A549 (cell line): Measurements from ENCODE around the gene ADK. TPM values are rescaled to one million over a fixed set of nuclear protein-coding genes. Genes with fewer than 3 reads are reported as not detected.

Experiments
- ATAC-seq, 2 experiments: fragments of 200-7000 bp in 1 of 2; fragments of >200 bp in 1 of 2; cut with Nextera tagmentation in 1 of 2; cut with Tn5 transposase in 1 of 2; 3 replicates each; pipeline versions ENCODE4 v1.8.0 to v1.9.1; 2018 to 2020; ENCODE audit warnings: mild to moderate bottlenecking in 1 of 2, moderate library complexity in 1 of 2
- CTCF ChIA-PET: fragments of 300-600 bp; sonication (Branson Sonifier 250); formaldehyde crosslinking; extraction: SDS; loops from one replicate; lab custom pipeline; 2021; ENCODE audit warnings: antibody characterized with exemption, inconsistent platforms; lab: Yijun Ruan, JAX
- POLR2A ChIA-PET: fragments of 350-600 bp; formaldehyde crosslinking; extraction: SDS; loops from one replicate; lab custom pipeline; 2021; ENCODE audit warnings: antibody characterized with exemption, inconsistent platforms; lab: Yijun Ruan, JAX
- DNase-seq, 2 experiments: peaks; one replicate each; pipeline versions ENCODE4 v3.0.0 to v3.0.0-alpha.2; 2011 to 2016; ENCODE audit warnings: low read depth in 1 of 2, low spot score in 1 of 2
- FAIRE-seq: peaks from 2 replicates; lab custom pipeline; 2011; peaks lifted over from hg19 to GRCh38; lab: Jason Lieb, UNC
- H3K27ac ChIP-seq, 2 experiments: fragments of >200 bp; sonication (Bioruptor Twin); formaldehyde crosslinking; 3 replicates each; pipeline ENCODE4 v1.5.1; 2016 to 2017
- H3K4me1 ChIP-seq: fragments of >200 bp; sonication (Bioruptor Twin); formaldehyde crosslinking; 3 replicates; pipeline ENCODE4 v1.6.1; 2016
- H3K4me2 ChIP-seq: fragments of >200 bp; sonication (Bioruptor Twin); formaldehyde crosslinking; 3 replicates; pipeline ENCODE4 v1.6.1; 2016
- H3K4me3 ChIP-seq: fragments of >200 bp; sonication (Bioruptor Twin); formaldehyde crosslinking; 3 replicates; pipeline ENCODE4 v1.5.1; 2016
- H3K9me3 ChIP-seq: fragments of >200 bp; sonication (Bioruptor Twin); formaldehyde crosslinking; 3 replicates; pipeline ENCODE4 v1.6.1; 2016
- ATOH8 ChIP-seq: fragments of 250-450 bp; sonication (Bioruptor Pico); IDR thresholded peaks from 2 replicates; pipeline ENCODE4 v1.5.0; 2020; ENCODE audit warnings: low read depth, mild to moderate bottlenecking, moderate library complexity
- BCL3 ChIP-seq: fragments of >200 bp; sonication (Bioruptor Twin); formaldehyde crosslinking; IDR thresholded peaks from 3 replicates; pipeline ENCODE4 v1.6.1; 2016
- BHLHE40 ChIP-seq: IDR thresholded peaks from 2 replicates; pipeline ENCODE4 v1.6.1; 2012; ENCODE audit warnings: low read depth, low read length, inconsistent platforms
- CHD2 ChIP-seq: fragments of 150-350 bp; IDR thresholded peaks from 2 replicates; pipeline ENCODE4 v1.6.1; 2014; ENCODE audit warnings: low read length; ENCODE audit not compliant: partially characterized antibody
- CTCF ChIP-seq: fragments of >200 bp; sonication (Bioruptor Twin); formaldehyde crosslinking; IDR thresholded peaks from 3 replicates; pipeline ENCODE4 v1.5.1; 2016
- EHMT2 ChIP-seq: fragments of 200-600 bp; sonication (generic); IDR thresholded peaks from 2 replicates; pipeline ENCODE4 v1.6.1; 2016; ENCODE audit warnings: antibody characterized with exemption, low read depth, mild to moderate bottlenecking, moderate library complexity
- FOSB ChIP-seq: fragments of 250-450 bp; sonication (Bioruptor Pico); IDR thresholded peaks from 2 replicates; pipeline ENCODE4 v1.5.0; 2020; ENCODE audit warnings: mild to moderate bottlenecking, moderate library complexity
- FOSL2 ChIP-seq, 2 experiments: fragments of 450-650 bp in 1 of 2; fragments of >200 bp in 1 of 2; sonication (Bioruptor Twin) in 1 of 2; formaldehyde crosslinking; IDR thresholded peaks; 2 replicates each; pipeline versions ENCODE4 v1.5.0 to v1.6.1; 2016 to 2020; ENCODE audit warnings: mild to moderate bottlenecking in 1 of 2, moderate library complexity in 1 of 2
- FOXS1 ChIP-seq: fragments of 250-450 bp; sonication (Bioruptor Pico); IDR thresholded peaks from 2 replicates; pipeline ENCODE4 v1.5.0; 2020; ENCODE audit warnings: mild to moderate bottlenecking, moderate library complexity
- GATA3 ChIP-seq: IDR thresholded peaks from 2 replicates; pipeline ENCODE4 v1.6.1; 2012; ENCODE audit warnings: borderline replicate concordance
- HDAC2 ChIP-seq: fragments of 200-600 bp; sonication (generic); IDR thresholded peaks from 2 replicates; pipeline ENCODE4 v1.6.1; 2016
- HES2 ChIP-seq: fragments of >200 bp; sonication (Bioruptor Twin); formaldehyde crosslinking; IDR thresholded peaks from 2 replicates; pipeline ENCODE4 v1.6.1; 2016
- HEYL ChIP-seq: fragments of 250-450 bp; sonication (Bioruptor Pico); IDR thresholded peaks from 2 replicates; pipeline ENCODE4 v1.8.0; 2021; ENCODE audit warnings: mild to moderate bottlenecking, moderate library complexity
- HOXB5 ChIP-seq: fragments of 250-450 bp; sonication (Bioruptor Pico); IDR thresholded peaks from 2 replicates; pipeline ENCODE4 v1.5.0; 2020; ENCODE audit warnings: mild to moderate bottlenecking, moderate library complexity
- JUN ChIP-seq, 2 experiments: fragments of >200 bp; sonication (Bioruptor Twin); formaldehyde crosslinking; IDR thresholded peaks; 2 replicates in 1 of 2; 3 replicates in 1 of 2; pipeline ENCODE4 v1.6.1; 2016 to 2017
- KDM1A ChIP-seq: fragments of 200-600 bp; sonication (generic); IDR thresholded peaks from 2 replicates; pipeline ENCODE4 v1.6.1; 2016; ENCODE audit warnings: low read depth, mild to moderate bottlenecking
- KDM5A ChIP-seq: fragments of 200-600 bp; sonication (generic); IDR thresholded peaks from 2 replicates; pipeline ENCODE4 v1.6.1; 2016; ENCODE audit warnings: antibody characterized with exemption, mild to moderate bottlenecking
- MAZ ChIP-seq: fragments of 150-350 bp; IDR thresholded peaks from 2 replicates; pipeline ENCODE4 v1.6.1; 2014; ENCODE audit warnings: antibody characterized with exemption, low read depth, low read length, borderline replicate concordance
- NFE2L2 ChIP-seq: fragments of 150-350 bp; conservative IDR thresholded peaks from 2 replicates; pipeline ENCODE4 v1.6.1; 2014; ENCODE audit warnings: low read length
- PHF8 ChIP-seq: fragments of 200-600 bp; sonication (generic); IDR thresholded peaks from 2 replicates; pipeline ENCODE4 v1.6.1; 2016; ENCODE audit warnings: low read depth, mild to moderate bottlenecking, antibody characterized with exemption, moderate library complexity, borderline replicate concordance
- POLR2A ChIP-seq: IDR thresholded peaks from 2 replicates; pipeline ENCODE4 v1.6.1; 2012; ENCODE audit warnings: mild to moderate bottlenecking, low read length
- RARB ChIP-seq: fragments of 250-450 bp; sonication (Bioruptor Pico); IDR thresholded peaks from 2 replicates; pipeline ENCODE4 v1.8.0; 2021; ENCODE audit warnings: mild to moderate bottlenecking, moderate library complexity
- RFX5 ChIP-seq: fragments of 450-650 bp; IDR thresholded peaks from 2 replicates; pipeline ENCODE4 v1.7.1; 2014; ENCODE audit warnings: antibody characterized with exemption, mild to moderate bottlenecking, moderate library complexity
- RNF2 ChIP-seq: fragments of 200-600 bp; sonication (generic); IDR thresholded peaks from 2 replicates; pipeline ENCODE4 v1.6.1; 2016; ENCODE audit warnings: low read depth, mild to moderate bottlenecking, antibody characterized with exemption, moderate library complexity, borderline replicate concordance
- SREBF2 ChIP-seq: fragments of 450-650 bp; IDR thresholded peaks from 2 replicates; pipeline ENCODE4 v1.6.1; 2014; ENCODE audit warnings: mild to moderate bottlenecking, moderate library complexity
- TFCP2L1 ChIP-seq: fragments of 250-450 bp; sonication (Bioruptor Pico); IDR thresholded peaks from 2 replicates; pipeline ENCODE4 v1.5.0; 2021; ENCODE audit warnings: mild to moderate bottlenecking
- TP53 ChIP-seq: fragments of 250-450 bp; sonication (Bioruptor Pico); IDR thresholded peaks from 2 replicates; pipeline ENCODE4 v1.5.0; 2021; ENCODE audit warnings: mild to moderate bottlenecking, moderate library complexity
- ZC3H11A ChIP-seq: fragments of 450-650 bp; IDR thresholded peaks from 2 replicates; pipeline ENCODE4 v1.6.1; 2014; ENCODE audit warnings: antibody characterized with exemption, mild to moderate bottlenecking
- ZFP36 ChIP-seq: fragments of 450-650 bp; IDR thresholded peaks from 2 replicates; pipeline ENCODE4 v1.6.1; 2014; ENCODE audit warnings: borderline replicate concordance; ENCODE audit not compliant: partially characterized antibody
- WGBS: methylation state at CpG from one replicate; pipeline ENCODE4 v1.1.6; 2017; ENCODE audit errors: missing lambda C conversion rate; 5-methylcytosine and 5-hydroxymethylcytosine counted together
- polyA plus RNA-seq, 4 experiments: library from polyadenylated mRNA; depleted of rRNA in 3 of 4; stranded (reverse); fragments of >200 nt; fragmentation: RNase III in 1 of 4; extraction: RNeasy Plus Mini Kit Qiagen cat#74134 plus additional on column Dnase treatment in 1 of 4; gene quantifications; 2 replicates in 3 of 4; 3 replicates in 1 of 4; pipeline ENCODE4 v1.2.3, GENCODE V29; 2011 to 2017
- TF ChIP-seq, protein P1 (sequence below): IDR thresholded peaks from 2 replicates; pipeline ENCODE4 v1.6.1; 2012
- TF ChIP-seq, protein P2 (sequence below): IDR thresholded peaks from 2 replicates; pipeline ENCODE4 v1.6.1; 2012; ENCODE audit warnings: low read depth, borderline replicate concordance

Gene ADK
- polyA plus RNA-seq, 2 of the 4 experiments (the other 2 are of a cell fraction), result 35.8 to 40.7 TPM

GRCh38 chr10:74107391-74107790, 43.6 kb upstream of the ADK start:
- peak in 1 of 2 experiments; percentile 9; a peak in 1 of 6 replicates for ATAC-seq
- Histone ChIP-seq H3K4me1 (no peaks in the 10 kb centered on the region), H3K27ac (no peak overlapping the region), H3K9me3 (no peaks in the 10 kb centered on the region), H3K4me2 (no peak overlapping the region), H3K4me3 (no peak overlapping the region)
- 73% methylated on average over 4 of the region's 4 CpGs for WGBS
- POLR2A ChIA-PET, result no interaction called here
- CTCF ChIA-PET, result interaction anchor here (0.7 to 5.9 kb wide), 9 partner anchors 9 to 259 kb away, joined by 3 to 22 read pairs (median 4); no protein-coding TSS in a partner anchor
- FAIRE-seq, result no peak
- DNase-seq, result no peak
- TF ChIP-seq RFX5, result no peak
- TF ChIP-seq BHLHE40, result no peak
- TF ChIP-seq HOXB5, result no peak
- TF ChIP-seq BCL3, result no peak
- TF ChIP-seq ZFP36, result no peak
- TF ChIP-seq NFE2L2, result no peak
- TF ChIP-seq FOXS1 (CRISPR knock-in tag), result no peak
- TF ChIP-seq GATA3, result no peak
- TF ChIP-seq PHF8, result no peak
- no peak for TF ChIP-seq ZC3H11A
- TF ChIP-seq HEYL (CRISPR knock-in tag), result no peak
- TF ChIP-seq FOSL2 (IDR thresholded peaks at IDR 0.05), result no peak
- TF ChIP-seq FOSL2 (CRISPR knock-in tag; IDR thresholded peaks at IDR 0.05), result no peak

DNA sequence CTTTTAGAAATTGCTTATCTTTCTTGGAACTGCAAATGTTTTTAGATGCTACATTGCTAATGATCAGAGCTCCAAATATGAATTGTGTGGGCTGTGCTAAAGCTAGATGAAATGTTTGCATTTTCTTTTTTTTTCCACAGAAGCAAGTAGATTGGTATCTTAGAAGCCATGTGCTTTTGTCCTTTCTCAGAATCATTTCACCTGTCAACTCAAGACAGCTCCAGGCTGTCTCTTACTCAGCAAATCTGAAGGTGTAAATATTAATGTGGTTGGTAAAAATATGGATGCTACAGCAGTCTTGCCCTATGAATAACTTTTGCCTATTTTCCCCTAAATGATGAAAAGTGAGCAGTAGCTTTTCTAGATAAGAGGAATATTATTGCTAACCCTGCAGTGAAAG, 41.6 kb upstream of the ADK start:
- Histone ChIP-seq H3K27ac (no peak overlapping the region), H3K9me3 (no peaks in the 10 kb centered on the region), H3K4me2 (no peak overlapping the region), H3K4me3 (no peak overlapping the region), H3K4me1 (peaks cover 11% of the 10 kb centered on the region)
- CTCF ChIA-PET, result interaction anchor here (1.1 to 2.7 kb wide), 9 partner anchors 9 to 223 kb away, joined by 3 to 10 read pairs (median 5); no protein-coding TSS in a partner anchor
- POLR2A ChIA-PET, result no interaction called here
- FAIRE-seq (no peak), ATAC-seq (no peak), DNase-seq (no peak)
- no peak for TF ChIP-seq TP53 (CRISPR knock-in tag)
- no peak for TF ChIP-seq CHD2
- no peak for TF ChIP-seq RNF2
- TF ChIP-seq TFCP2L1 (CRISPR knock-in tag), result no peak
- TF ChIP-seq EHMT2, result no peak
- TF ChIP-seq, protein P1, sequence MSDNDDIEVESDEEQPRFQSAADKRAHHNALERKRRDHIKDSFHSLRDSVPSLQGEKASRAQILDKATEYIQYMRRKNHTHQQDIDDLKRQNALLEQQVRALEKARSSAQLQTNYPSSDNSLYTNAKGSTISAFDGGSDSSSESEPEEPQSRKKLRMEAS, result no peak
- TF ChIP-seq ATOH8, result no peak
- no peak for TF ChIP-seq KDM1A
- no peak for TF ChIP-seq HDAC2

- H3K9me3 ChIP-seq, result no peaks in the 10 kb centered on the region
- ATAC-seq (no peak), DNase-seq (no peak), FAIRE-seq (no peak)
- ChIA-PET POLR2A (no interaction called here), CTCF (interaction anchor here (0.6 to 2.7 kb wide), 7 partner anchors 10 to 170 kb away, joined by 3 to 9 read pairs (median 4); no protein-coding TSS in a partner anchor)
- no peak overlapping the region for H3K27ac ChIP-seq
- H3K4me1 ChIP-seq, result peaks cover 11% of the 10 kb centered on the region
- H3K4me2 ChIP-seq, result no peak overlapping the region
- WGBS, result 76% methylated on average over 1 of the region's 1 CpG
- H3K4me3 ChIP-seq, result no peak overlapping the region
- TF ChIP-seq RFX5 (no peak), RARB (no peak), HES2 (no peak), ATOH8 (no peak), KDM5A (no peak), CTCF (no peak), TP53 (CRISPR knock-in tag) (no peak), TFCP2L1 (CRISPR knock-in tag) (no peak), FOSB (no peak), FOSL2 (IDR thresholded peaks at IDR 0.05) (no peak), FOSL2 (CRISPR knock-in tag; IDR thresholded peaks at IDR 0.05) (no peak), SREBF2 (no peak), JUN (IDR thresholded peaks at IDR 0.05) (no peak), MAZ (no peak), HEYL (CRISPR knock-in tag) (no peak), POLR2A (no peak)
- TF ChIP-seq, protein P2, sequence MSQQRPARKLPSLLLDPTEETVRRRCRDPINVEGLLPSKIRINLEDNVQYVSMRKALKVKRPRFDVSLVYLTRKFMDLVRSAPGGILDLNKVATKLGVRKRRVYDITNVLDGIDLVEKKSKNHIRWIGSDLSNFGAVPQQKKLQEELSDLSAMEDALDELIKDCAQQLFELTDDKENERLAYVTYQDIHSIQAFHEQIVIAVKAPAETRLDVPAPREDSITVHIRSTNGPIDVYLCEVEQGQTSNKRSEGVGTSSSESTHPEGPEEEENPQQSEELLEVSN, result no peak
These were observed 40.9 kb upstream of the ADK start for GRCh38 chr10:74110120-74110519.
